ENCODE measurements around the gene CCDC74A. TPM values are rescaled to one million over a fixed set of nuclear protein-coding genes. Genes with fewer than 3 reads are reported as not detected.

Gene CCDC74A
- total RNA-seq, 1 donor from 2014 or later, result 11.8 TPM

DNA sequence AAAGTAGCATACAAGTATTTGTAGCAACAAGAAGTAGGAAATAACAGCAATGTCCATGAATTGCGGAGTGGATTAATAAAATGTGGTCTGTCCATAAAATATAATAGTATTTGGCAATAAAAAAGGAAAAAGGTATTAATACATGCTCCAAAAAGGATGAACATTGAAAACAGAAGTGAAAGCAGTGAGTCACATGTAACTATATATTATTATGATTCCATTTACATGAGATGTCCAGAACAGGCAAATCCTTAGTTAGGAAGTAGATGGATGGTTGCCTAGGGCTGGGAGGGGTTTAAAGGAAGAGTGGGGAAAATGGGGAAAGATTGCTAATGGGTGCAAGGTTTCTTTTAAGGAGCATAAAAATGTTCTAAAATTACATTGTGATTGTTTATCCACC, 44.5 kb downstream of the CCDC74A start:
- Mint-ChIP-seq H3K36me3 (ENCODE audit: insufficient read depth) (no peaks in the 10 kb centered on the region), H3K4me1 (ENCODE audit: low read depth) (no peaks in the 10 kb centered on the region), H3K4me3 (ENCODE audit: low read depth) (no peak overlapping the region), H3K27me3 (peaks cover 25% of the 10 kb centered on the region), H3K27ac (no peak overlapping the region), H3K9me3 (ENCODE audit: low read depth) (no peaks in the 10 kb centered on the region)
- TF ChIP-seq, protein P1, sequence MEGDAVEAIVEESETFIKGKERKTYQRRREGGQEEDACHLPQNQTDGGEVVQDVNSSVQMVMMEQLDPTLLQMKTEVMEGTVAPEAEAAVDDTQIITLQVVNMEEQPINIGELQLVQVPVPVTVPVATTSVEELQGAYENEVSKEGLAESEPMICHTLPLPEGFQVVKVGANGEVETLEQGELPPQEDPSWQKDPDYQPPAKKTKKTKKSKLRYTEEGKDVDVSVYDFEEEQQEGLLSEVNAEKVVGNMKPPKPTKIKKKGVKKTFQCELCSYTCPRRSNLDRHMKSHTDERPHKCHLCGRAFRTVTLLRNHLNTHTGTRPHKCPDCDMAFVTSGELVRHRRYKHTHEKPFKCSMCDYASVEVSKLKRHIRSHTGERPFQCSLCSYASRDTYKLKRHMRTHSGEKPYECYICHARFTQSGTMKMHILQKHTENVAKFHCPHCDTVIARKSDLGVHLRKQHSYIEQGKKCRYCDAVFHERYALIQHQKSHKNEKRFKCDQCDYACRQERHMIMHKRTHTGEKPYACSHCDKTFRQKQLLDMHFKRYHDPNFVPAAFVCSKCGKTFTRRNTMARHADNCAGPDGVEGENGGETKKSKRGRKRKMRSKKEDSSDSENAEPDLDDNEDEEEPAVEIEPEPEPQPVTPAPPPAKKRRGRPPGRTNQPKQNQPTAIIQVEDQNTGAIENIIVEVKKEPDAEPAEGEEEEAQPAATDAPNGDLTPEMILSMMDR (IDR thresholded peaks at IDR 0.05; ENCODE audit: unreplicated experiment), result no peak
- DNase-seq (ENCODE audit: low spot score, unreplicated experiment), result no peak

DNA sequence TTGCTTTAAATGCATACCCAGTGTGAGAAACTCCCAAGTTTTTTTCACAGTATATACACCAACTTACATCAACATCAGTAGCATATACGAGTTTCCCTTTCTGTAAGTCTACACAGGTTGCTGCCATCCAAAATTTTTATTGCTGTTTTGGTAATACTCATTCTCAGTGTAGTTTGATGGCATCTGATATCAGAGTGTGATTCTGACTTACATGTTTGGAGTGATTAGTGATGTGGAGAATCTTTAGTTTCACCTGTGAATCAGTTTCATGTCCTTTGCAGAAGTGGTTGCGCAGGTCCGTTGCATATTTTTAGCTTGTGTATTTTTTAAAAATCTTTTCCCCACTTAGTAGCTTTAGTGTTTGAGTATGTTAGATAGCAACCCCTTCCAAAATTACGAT, 50.1 kb downstream of the CCDC74A start:
- Mint-ChIP-seq H3K27me3 (peaks cover 23% of the 10 kb centered on the region), H3K27ac (no peak overlapping the region), H3K9me3 (ENCODE audit: low read depth) (no peaks in the 10 kb centered on the region), H3K4me1 (ENCODE audit: low read depth) (no peaks in the 10 kb centered on the region), H3K4me3 (ENCODE audit: low read depth) (no peak overlapping the region), H3K36me3 (ENCODE audit: insufficient read depth) (no peaks in the 10 kb centered on the region)
- no peak for DNase-seq (ENCODE audit: low spot score, unreplicated experiment)
- TF ChIP-seq, protein P1 (IDR thresholded peaks at IDR 0.05; ENCODE audit: unreplicated experiment), result no peak

DNA sequence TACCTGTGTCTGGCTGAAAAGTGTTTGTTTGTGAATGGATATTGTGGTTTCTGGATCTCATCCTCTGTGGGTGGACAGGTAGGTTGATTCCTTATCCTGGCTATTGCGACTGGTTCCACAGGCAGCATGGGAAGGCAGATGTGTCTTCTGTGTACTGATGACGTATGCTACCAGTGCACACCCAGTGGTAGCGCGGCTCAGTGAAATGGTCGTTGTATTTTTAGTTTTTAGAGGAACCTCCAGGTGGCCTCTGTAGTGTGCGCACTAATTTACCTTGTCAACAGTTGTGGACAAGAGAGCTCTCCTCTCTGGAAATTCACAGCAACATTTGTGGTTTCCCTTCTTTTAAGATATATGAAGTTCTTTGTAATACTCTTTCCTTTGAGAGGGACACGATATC, 52.5 kb downstream of the CCDC74A start:
- TF ChIP-seq, protein P1 (IDR thresholded peaks at IDR 0.05; ENCODE audit: unreplicated experiment), result no peak
- H3K4me1 Mint-ChIP-seq (ENCODE audit: low read depth), result no peaks in the 10 kb centered on the region
- no peak overlapping the region for H3K27ac Mint-ChIP-seq
- no peaks in the 10 kb centered on the region for H3K36me3 Mint-ChIP-seq (ENCODE audit: insufficient read depth)
- H3K9me3 Mint-ChIP-seq (ENCODE audit: low read depth), result no peaks in the 10 kb centered on the region
- no peak overlapping the region for H3K4me3 Mint-ChIP-seq (ENCODE audit: low read depth)
- H3K27me3 Mint-ChIP-seq, result peaks cover 17% of the 10 kb centered on the region
- DNase-seq (ENCODE audit: low spot score, unreplicated experiment), result no peak

Small RNA genes within 50 kb of the gene (microRNA-seq; reads per million reads assigned to microRNA genes)
- gene MIR4784 (ENCODE audit: borderline number of aligned reads, unreplicated experiment), result not detected

Other genes with a start within 250 kb of the CCDC74A start
- 0.31 and 0.67 TPM in 2 replicates for gene RAB6D, start 163.7 kb upstream of the CCDC74A start, total RNA-seq
- gene TUBA3D, start 51.8 kb upstream of the CCDC74A start, total RNA-seq, result not detected in 2 replicates
- 69.5 and 84.9 TPM in 2 replicates for gene MZT2A, start 35.5 kb upstream of the CCDC74A start, total RNA-seq

Data from progenitor cell of endocrine pancreas (in vitro differentiated cells).